Measurements from ENCODE around the gene GON4L. TPM values are rescaled to one million over a fixed set of nuclear protein-coding genes. Genes with fewer than 3 reads are reported as not detected.

The GON4L gene
- total RNA-seq, 4 donors from 2014 or later, result 30.9 to 42.8 (median 36.3) TPM

- TF ChIP-seq, protein P1, sequence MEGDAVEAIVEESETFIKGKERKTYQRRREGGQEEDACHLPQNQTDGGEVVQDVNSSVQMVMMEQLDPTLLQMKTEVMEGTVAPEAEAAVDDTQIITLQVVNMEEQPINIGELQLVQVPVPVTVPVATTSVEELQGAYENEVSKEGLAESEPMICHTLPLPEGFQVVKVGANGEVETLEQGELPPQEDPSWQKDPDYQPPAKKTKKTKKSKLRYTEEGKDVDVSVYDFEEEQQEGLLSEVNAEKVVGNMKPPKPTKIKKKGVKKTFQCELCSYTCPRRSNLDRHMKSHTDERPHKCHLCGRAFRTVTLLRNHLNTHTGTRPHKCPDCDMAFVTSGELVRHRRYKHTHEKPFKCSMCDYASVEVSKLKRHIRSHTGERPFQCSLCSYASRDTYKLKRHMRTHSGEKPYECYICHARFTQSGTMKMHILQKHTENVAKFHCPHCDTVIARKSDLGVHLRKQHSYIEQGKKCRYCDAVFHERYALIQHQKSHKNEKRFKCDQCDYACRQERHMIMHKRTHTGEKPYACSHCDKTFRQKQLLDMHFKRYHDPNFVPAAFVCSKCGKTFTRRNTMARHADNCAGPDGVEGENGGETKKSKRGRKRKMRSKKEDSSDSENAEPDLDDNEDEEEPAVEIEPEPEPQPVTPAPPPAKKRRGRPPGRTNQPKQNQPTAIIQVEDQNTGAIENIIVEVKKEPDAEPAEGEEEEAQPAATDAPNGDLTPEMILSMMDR (IDR thresholded peaks at IDR 0.05; ENCODE audit: low read depth), result no peak
Observed at GRCh38 chr1:155856257-155856974, 598 bp downstream of the GON4L start.

- TF ChIP-seq, protein P1 (IDR thresholded peaks at IDR 0.05; ENCODE audit: low read depth), result no peak
Observed at GRCh38 chr1:155850345-155850744, 6.7 kb downstream of the GON4L start.

DNA sequence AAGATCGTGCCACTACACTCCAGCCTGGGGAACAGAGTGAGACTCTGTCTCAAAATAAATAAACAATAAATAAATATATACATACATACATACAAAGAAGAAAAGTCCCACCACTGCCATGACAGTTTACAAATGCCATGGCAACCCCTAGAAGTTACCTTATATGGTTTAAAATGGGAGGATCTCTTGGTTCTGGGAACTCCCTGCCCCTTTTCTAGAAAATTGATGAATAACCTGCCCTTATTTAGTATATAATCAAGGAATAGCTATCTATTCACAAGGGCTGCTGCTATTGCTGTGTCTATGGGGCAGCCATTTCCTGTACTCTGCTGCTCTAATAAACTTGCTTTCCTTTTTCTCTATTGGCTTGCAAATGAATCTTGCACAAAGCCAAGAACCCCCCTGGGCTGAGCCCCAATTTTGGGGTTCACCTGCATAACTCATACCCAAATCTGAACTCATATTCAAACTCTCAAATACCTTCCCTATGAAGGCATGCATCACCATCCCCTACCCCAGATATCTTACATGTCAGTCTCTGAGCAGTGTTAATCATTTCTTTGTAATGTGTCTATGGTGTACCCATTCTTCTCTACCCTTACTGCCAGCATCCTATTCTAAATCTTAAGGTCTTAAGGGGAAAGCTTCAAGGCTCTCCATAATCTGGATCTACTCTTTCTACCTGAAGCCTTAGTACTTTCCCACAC is 9.0 kb downstream of the GON4L start:
- TF ChIP-seq, protein P1 (IDR thresholded peaks at IDR 0.05; ENCODE audit: low read depth), result no peak

- TF ChIP-seq, protein P1 (IDR thresholded peaks at IDR 0.05; ENCODE audit: low read depth), result no peak
Observed at GRCh38 chr1:155844860-155845421, 12.1 kb downstream of the GON4L start.

- TF ChIP-seq, protein P1 (IDR thresholded peaks at IDR 0.05; ENCODE audit: low read depth), result no peak
Observed at GRCh38 chr1:155840386-155840785, 16.6 kb downstream of the GON4L start.

DNA sequence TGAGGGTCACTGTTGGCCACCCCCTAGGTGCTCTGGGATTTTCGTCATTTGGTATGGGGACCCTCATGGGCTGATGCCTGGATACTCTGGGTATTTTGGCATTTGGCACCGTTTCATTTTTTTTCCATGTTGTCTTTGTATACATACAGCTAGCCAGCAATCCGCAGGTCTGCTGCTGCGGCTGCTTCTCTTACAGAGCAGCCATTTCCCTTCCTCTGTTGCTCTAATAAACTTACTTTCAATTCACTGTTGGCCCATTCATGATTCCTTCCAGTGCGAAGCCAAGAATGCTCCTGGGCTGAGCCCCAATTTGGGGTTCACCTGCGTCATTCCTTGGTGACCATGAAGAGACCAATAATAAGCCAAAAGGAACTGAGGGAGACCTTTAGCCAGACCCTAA is 21.5 kb downstream of the GON4L start:
- TF ChIP-seq, protein P1 (IDR thresholded peaks at IDR 0.05; ENCODE audit: low read depth), result no peak

- TF ChIP-seq, protein P1 (IDR thresholded peaks at IDR 0.05; ENCODE audit: low read depth), result no peak
Observed at GRCh38 chr1:155834296-155834926, 22.6 kb downstream of the GON4L start.
